GM23338 (cell line): ENCODE results near the gene EIF2B1. TPM values are rescaled to one million over a fixed set of nuclear protein-coding genes. Genes with fewer than 3 reads are reported as not detected.

Experiments
- ATAC-seq: fragments of 200-7000 bp; cut with Tn5 transposase; 3 replicates; pipeline ENCODE4 v1.9.1; 2020
- DNase-seq: peaks from one replicate; pipeline ENCODE4 v3.0.0-alpha.2; 2015; ENCODE audit warnings: low spot score
- H2AFZ ChIP-seq: fragments of 200-600 bp; sonication (generic); 2 replicates; pipeline ENCODE4 v1.8.0; 2016; ENCODE audit warnings: antibody characterized with exemption, mild to moderate bottlenecking, moderate library complexity
- H3F3A ChIP-seq: fragments of 200-600 bp; sonication (generic); replicated peaks from 2 replicates; pipeline ENCODE4 v1.8.0; 2017; ENCODE audit warnings: antibody characterized with exemption, mixed run types, low read depth
- H3K27ac ChIP-seq: fragments of 200-600 bp; sonication (generic); 2 replicates; pipeline ENCODE4 v1.6.1; 2016; ENCODE audit warnings: low read depth
- H3K27me3 ChIP-seq: fragments of 200-600 bp; sonication (generic); 2 replicates; pipeline ENCODE4 v1.8.0; 2016; ENCODE audit warnings: mild to moderate bottlenecking, mixed run types, moderate library complexity; ENCODE audit not compliant: insufficient read depth
- H3K36me3 ChIP-seq: fragments of 200-600 bp; sonication (generic); 2 replicates; pipeline ENCODE4 v1.8.0; 2016; ENCODE audit warnings: mild to moderate bottlenecking; ENCODE audit not compliant: insufficient read depth
- H3K4me1 ChIP-seq: fragments of 200-600 bp; sonication (generic); 2 replicates; pipeline ENCODE4 v1.8.0; 2016; ENCODE audit warnings: mild to moderate bottlenecking, moderate library complexity; ENCODE audit not compliant: insufficient read depth
- H3K4me2 ChIP-seq: fragments of 200-600 bp; sonication (generic); 2 replicates; pipeline ENCODE4 v1.7.1; 2017; ENCODE audit warnings: mixed run types
- H3K4me3 ChIP-seq: fragments of 200-600 bp; sonication (generic); 2 replicates; pipeline ENCODE4 v1.6.1; 2016; ENCODE audit warnings: mixed run types
- H3K79me2 ChIP-seq: fragments of 200-600 bp; sonication (generic); replicated peaks from 2 replicates; pipeline ENCODE4 v1.8.0; 2017; ENCODE audit warnings: mild to moderate bottlenecking; ENCODE audit not compliant: insufficient read depth
- H3K9me2 ChIP-seq: fragments of 200-600 bp; sonication (generic); 2 replicates; pipeline ENCODE4 v1.8.0; 2017; ENCODE audit not compliant: insufficient read depth
- H4K20me1 ChIP-seq: fragments of 200-600 bp; sonication (generic); replicated peaks from 2 replicates; pipeline ENCODE4 v1.8.0; 2017; ENCODE audit warnings: mild to moderate bottlenecking; ENCODE audit not compliant: insufficient read depth
- H3K27ac Mint-ChIP-seq: 2 replicates; pipeline ENCODE4 v1.8.0; 2020; ENCODE audit warnings: inconsistent platforms, mild to moderate bottlenecking, moderate library complexity, mixed read lengths
- H3K27me3 Mint-ChIP-seq: 3 replicates; pipeline ENCODE4 v1.8.0; 2022; ENCODE audit warnings: low read depth, mild to moderate bottlenecking, moderate library complexity, mixed read lengths, inconsistent platforms; ENCODE audit not compliant: insufficient read depth, poor library complexity
- H3K36me3 Mint-ChIP-seq: 3 replicates; pipeline ENCODE4 v1.8.0; 2021; ENCODE audit warnings: low read depth, mild to moderate bottlenecking, inconsistent platforms, moderate library complexity, mixed read lengths
- H3K4me1 Mint-ChIP-seq: 3 replicates; pipeline ENCODE4 v1.8.0; 2020; ENCODE audit warnings: mild to moderate bottlenecking, inconsistent platforms, mixed read lengths
- H3K4me3 Mint-ChIP-seq: 3 replicates; pipeline ENCODE4 v1.8.0; 2021; ENCODE audit warnings: moderate library complexity, mild to moderate bottlenecking, inconsistent platforms, mixed read lengths
- H3K9me3 Mint-ChIP-seq: 3 replicates; pipeline ENCODE4 v1.8.0; 2020; ENCODE audit warnings: moderate library complexity, mild to moderate bottlenecking, inconsistent platforms, mixed read lengths
- CREB1 ChIP-seq: fragments of 250-450 bp; sonication (Bioruptor Pico); IDR thresholded peaks from 2 replicates; pipeline ENCODE4 v1.5.0; 2020; ENCODE audit warnings: low read depth, mild to moderate bottlenecking, moderate library complexity
- ETS1 ChIP-seq: IDR thresholded peaks from 2 replicates; pipeline ENCODE4 v1.6.1; 2016; ENCODE audit warnings: antibody characterized with exemption
- EZH2 ChIP-seq: fragments of 200-600 bp; sonication (generic); IDR thresholded peaks from one replicate; pipeline ENCODE4 v1.8.0; 2017; ENCODE audit warnings: antibody characterized with exemption, mild to moderate bottlenecking, low read depth; ENCODE audit not compliant: unreplicated experiment
- EZH2phosphoT487 ChIP-seq: fragments of 200-600 bp; sonication (generic); IDR thresholded peaks from one replicate; pipeline ENCODE4 v1.8.1; 2018; ENCODE audit warnings: antibody characterized with exemption; ENCODE audit not compliant: unreplicated experiment
- JUNB ChIP-seq: IDR thresholded peaks from one replicate; pipeline ENCODE4 v1.6.1; 2016; ENCODE audit warnings: antibody characterized with exemption; ENCODE audit not compliant: unreplicated experiment
- NANOG ChIP-seq: IDR thresholded peaks from 2 replicates; pipeline ENCODE4 v1.6.1; 2016; ENCODE audit warnings: antibody characterized with exemption, borderline replicate concordance
- POLR2AphosphoS5 ChIP-seq: IDR thresholded peaks from 2 replicates; pipeline ENCODE4 v1.6.1; 2016; ENCODE audit warnings: antibody characterized with exemption, low read depth
- REST ChIP-seq: IDR thresholded peaks from one replicate; pipeline ENCODE4 v1.6.1; 2018; ENCODE audit warnings: antibody characterized with exemption; ENCODE audit not compliant: unreplicated experiment
- ZNF114 ChIP-seq: fragments of 250-450 bp; sonication (Bioruptor Pico); IDR thresholded peaks from 2 replicates; pipeline ENCODE4 v1.5.0; 2020; ENCODE audit warnings: mild to moderate bottlenecking, moderate library complexity
- ZNF462 ChIP-seq: fragments of 250-450 bp; sonication (Bioruptor Pico); IDR thresholded peaks from 2 replicates; pipeline ENCODE4 v1.5.0; 2020; ENCODE audit warnings: mild to moderate bottlenecking, moderate library complexity
- polyA plus RNA-seq: library from polyadenylated mRNA; unstranded; fragments of >200 nt; fragmentation: Nextera tagmentation; extraction: Ambion mirVana; gene quantifications from 2 replicates; pipeline ENCODE4 v1.2.1, GENCODE V29; 2016
- total RNA-seq: library from RNA; depleted of rRNA; stranded (reverse); fragments of >200 nt; shearing (Covaris generic); gene quantifications from 2 replicates; pipeline ENCODE4 v1.2.3, GENCODE V29; 2014

The EIF2B1 gene
- total and polyA plus RNA-seq, 2 experiments from 2014 or later: 33.5 to 117 TPM

GRCh38 chr12:123572391-123572790 lies 61.1 kb downstream of the EIF2B1 start:
- DNase-seq (no peak), ATAC-seq (no peak)
- Histone ChIP-seq H3K4me2 (no peak overlapping the region), H3K27ac (no peak overlapping the region), H3F3A (no peaks in the 10 kb centered on the region), H3K79me2 (no peaks in the 10 kb centered on the region), H2AFZ (peak overlapping the region; percentile 80; the same call in 1 of the 2 replicates), H3K36me3 (no peaks in the 10 kb centered on the region), H3K9me2 (no peaks in the 10 kb centered on the region), H4K20me1 (no peaks in the 10 kb centered on the region), H3K4me3 (no peak overlapping the region), H3K27me3 (no peaks in the 10 kb centered on the region; the same call in 1 of the 2 replicates), H3K4me1 (no peaks in the 10 kb centered on the region)
- Mint-ChIP-seq H3K9me3 (peaks cover 4% of the 10 kb centered on the region; the same call in 1 of the 3 replicates), H3K36me3 (peaks cover 7% of the 10 kb centered on the region; the same call in 2 of the 3 replicates), H3K4me3 (no peak overlapping the region), H3K4me1 (peaks cover 10% of the 10 kb centered on the region), H3K27ac (no peak overlapping the region), H3K27me3 (peaks cover 7% of the 10 kb centered on the region)
- TF ChIP-seq EZH2: no peak
- TF ChIP-seq JUNB: no peak
- no peak for TF ChIP-seq EZH2phosphoT487
- TF ChIP-seq POLR2AphosphoS5: no peak
- no peak for TF ChIP-seq ETS1
- no peak for TF ChIP-seq ZNF114 (CRISPR knock-in tag)
- TF ChIP-seq NANOG: no peak
- TF ChIP-seq ZNF462 (CRISPR knock-in tag): no peak
- TF ChIP-seq REST: no peak
- TF ChIP-seq CREB1 (CRISPR knock-in tag): no peak
